Caco-2 (cell line): Measurements from ENCODE around the gene FEM1C. TPM values are rescaled to one million over a fixed set of nuclear protein-coding genes. Genes with fewer than 3 reads are reported as not detected.

ENCODE experiments used
- BruUV-seq: library from RNA; stranded (reverse); fragments of 400-500 nt; replicated peaks from 2 replicates; lab custom pipeline; 2021; lab: Mats Ljungman, UMichigan
- CTCF ChIA-PET: fragments of 300-600 bp; sonication (Branson Sonifier 250); formaldehyde crosslinking; loops from one replicate; lab custom pipeline; 2022; ENCODE audit warnings: antibody characterized with exemption; lab: Charles Lee
- POLR2A ChIA-PET: fragments of 300-600 bp; sonication (Branson Sonifier 250); formaldehyde crosslinking; loops from one replicate; lab custom pipeline; 2022; ENCODE audit warnings: antibody characterized with exemption; lab: Charles Lee
- DNase-seq, 2 experiments: peaks; one replicate each; pipeline versions ENCODE4 v3.0.0 to v3.0.0-alpha.2; 2020 to 2022
- H3K27me3 ChIP-seq: replicated peaks from 2 replicates; pipeline ENCODE4 v1.6.0; 2011; ENCODE audit warnings: low read length; ENCODE audit not compliant: control insufficient read depth, insufficient read depth
- H3K36me3 ChIP-seq: 2 replicates; pipeline ENCODE4 v1.5.1; 2011; ENCODE audit warnings: low read length; ENCODE audit not compliant: control insufficient read depth, insufficient read depth
- H3K4me1 ChIP-seq: fragments of 250-450 bp; sonication (Bioruptor Pico); 2 replicates; pipeline ENCODE4 v1.5.1; 2020; ENCODE audit warnings: mild to moderate bottlenecking
- H3K4me3 ChIP-seq: 2 replicates; pipeline ENCODE4 v1.5.1; 2011; ENCODE audit warnings: low read depth, mild to moderate bottlenecking, control low read depth, low read length
- H3K9me3 ChIP-seq: fragments of 250-450 bp; sonication (Bioruptor Pico); 2 replicates; pipeline ENCODE4 v1.5.1; 2020; ENCODE audit warnings: mild to moderate bottlenecking, moderate library complexity
- H3K27ac Mint-ChIP-seq: one replicate; pipeline ENCODE4 v1.8.0; 2022; ENCODE audit warnings: mixed read lengths; ENCODE audit not compliant: unreplicated experiment
- H3K27me3 Mint-ChIP-seq: one replicate; pipeline ENCODE4 v1.8.0; 2022; ENCODE audit warnings: mixed read lengths; ENCODE audit not compliant: insufficient read depth, unreplicated experiment
- H3K36me3 Mint-ChIP-seq: one replicate; pipeline ENCODE4 v1.8.0; 2022; ENCODE audit warnings: mild to moderate bottlenecking, mixed read lengths; ENCODE audit not compliant: insufficient read depth, unreplicated experiment
- H3K4me1 Mint-ChIP-seq: one replicate; pipeline ENCODE4 v1.8.0; 2022; ENCODE audit warnings: low read depth, mixed read lengths; ENCODE audit not compliant: unreplicated experiment
- H3K4me3 Mint-ChIP-seq: one replicate; pipeline ENCODE4 v1.8.0; 2022; ENCODE audit warnings: mild to moderate bottlenecking, moderate library complexity, mixed read lengths; ENCODE audit not compliant: unreplicated experiment
- H3K9me3 Mint-ChIP-seq: one replicate; pipeline ENCODE4 v1.8.0; 2022; ENCODE audit warnings: mixed read lengths; ENCODE audit not compliant: unreplicated experiment
- CTCF ChIP-seq, 2 experiments: fragments of 200-600 bp in 1 of 2; IDR thresholded peaks; 1 replicate in 1 of 2; 2 replicates in 1 of 2; pipeline versions ENCODE4 v1.5.1 to v1.8.0; 2011 to 2022; ENCODE audit warnings: antibody characterized with exemption in 1 of 2, control low read depth in 1 of 2, inconsistent platforms in 1 of 2, low read depth in 1 of 2, low read length in 1 of 2, mild to moderate bottlenecking in 1 of 2, moderate library complexity in 1 of 2; ENCODE audit not compliant: insufficient read depth in 1 of 2, severe bottlenecking in 1 of 2, unreplicated experiment in 1 of 2
- intact Hi-C: fragments of 100-400 bp; cut with micrococcal nuclease; formaldehyde crosslinking; loops from one replicate; pipeline ENCODE4 v1.10.0; 2022; ENCODE audit not compliant: unreplicated experiment
- total RNA-seq: library from RNA; stranded (reverse); gene quantifications from 2 replicates; pipeline ENCODE4 v1.2.3, GENCODE V29; 2022

Gene FEM1C
- total RNA-seq, 1 experiment from 2014 or later = 11.8 TPM

DNA sequence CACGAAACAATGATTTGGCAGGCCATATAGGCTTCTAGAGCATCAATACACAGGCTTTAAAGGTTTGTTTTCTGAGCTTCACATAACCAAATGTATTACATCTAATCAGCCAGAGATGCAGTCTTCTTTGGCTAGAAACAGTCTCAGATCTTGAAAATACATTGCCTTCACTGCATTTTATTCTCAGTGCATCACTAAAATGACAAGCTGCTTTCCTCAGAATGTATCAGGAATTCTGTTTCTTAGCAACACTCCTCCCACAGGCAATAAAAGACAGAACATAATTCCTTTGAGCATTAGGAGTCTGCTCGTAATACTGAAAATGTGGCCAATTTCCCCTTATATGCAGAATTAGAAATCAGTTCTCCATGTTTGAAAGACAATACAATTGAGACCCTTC, 36.9 kb downstream of the FEM1C start:
- Histone ChIP-seq H3K4me3 (no peak overlapping the region), H3K36me3 (no peaks in the 10 kb centered on the region), H3K9me3 (no peaks in the 10 kb centered on the region), H3K4me1 (no peaks in the 10 kb centered on the region), H3K27me3 (no peaks in the 10 kb centered on the region)
- DNase-seq = no peak
- BruUV-seq = no TSS peak
- no peaks in the 10 kb centered on the region for H3K4me1 Mint-ChIP-seq
- intact Hi-C loops = no loop called here
- H3K36me3 Mint-ChIP-seq = no peaks in the 10 kb centered on the region
- H3K9me3 Mint-ChIP-seq = peaks cover 17% of the 10 kb centered on the region
- TF ChIP-seq CTCF (IDR thresholded peaks at IDR 0.05; ENCODE audit: insufficient read depth in 1 of 2, low read depth in 1 of 2, low read length in 1 of 2, severe bottlenecking in 1 of 2, unreplicated experiment in 1 of 2) = no peak
- no peak overlapping the region for H3K4me3 Mint-ChIP-seq
- CTCF ChIA-PET = no interaction called here
- no peak overlapping the region for H3K27ac Mint-ChIP-seq
- peaks cover 4% of the 10 kb centered on the region for H3K27me3 Mint-ChIP-seq
- POLR2A ChIA-PET = no interaction called here

DNA sequence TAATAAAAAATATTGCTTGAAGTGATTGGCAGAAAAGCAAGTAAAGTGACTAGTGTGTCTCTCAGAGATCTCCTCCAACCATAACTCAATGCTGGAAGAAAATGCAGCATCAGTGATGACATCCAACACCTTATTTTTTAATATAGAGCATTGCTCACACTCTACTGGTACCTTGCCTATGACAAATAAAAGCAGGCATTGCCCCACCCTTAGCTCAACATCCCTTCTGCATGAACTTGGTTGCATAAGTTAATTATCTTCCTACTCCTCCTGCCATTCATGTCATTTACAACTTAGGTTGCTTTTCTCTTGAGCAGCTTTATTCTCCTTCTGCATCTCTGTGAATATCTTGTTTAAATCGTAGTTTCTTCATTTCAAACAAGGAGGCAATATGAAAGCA, 41.2 kb downstream of the FEM1C start:
- Histone ChIP-seq H3K27me3 (no peaks in the 10 kb centered on the region), H3K4me3 (no peak overlapping the region), H3K9me3 (no peaks in the 10 kb centered on the region), H3K4me1 (no peaks in the 10 kb centered on the region), H3K36me3 (no peaks in the 10 kb centered on the region)
- no peak for TF ChIP-seq CTCF (IDR thresholded peaks at IDR 0.05; ENCODE audit: insufficient read depth in 1 of 2, low read depth in 1 of 2, low read length in 1 of 2, severe bottlenecking in 1 of 2, unreplicated experiment in 1 of 2)
- no peaks in the 10 kb centered on the region for H3K9me3 Mint-ChIP-seq
- H3K36me3 Mint-ChIP-seq = no peaks in the 10 kb centered on the region
- peaks cover 5% of the 10 kb centered on the region for H3K27me3 Mint-ChIP-seq
- no peaks in the 10 kb centered on the region for H3K4me1 Mint-ChIP-seq
- DNase-seq = no peak
- no peak overlapping the region for H3K4me3 Mint-ChIP-seq
- ChIA-PET CTCF (no interaction called here), POLR2A (interaction anchor here (0.6 kb wide), 1 partner anchor 30 kb away, joined by 3 read pairs; no protein-coding TSS in a partner anchor)
- no TSS peak for BruUV-seq
- intact Hi-C loops = no loop called here
- H3K27ac Mint-ChIP-seq = no peak overlapping the region

GRCh38 chr5:115501464-115502210, 42.9 kb downstream of the FEM1C start:
- H3K36me3 Mint-ChIP-seq = no peaks in the 10 kb centered on the region
- POLR2A ChIA-PET = no interaction called here
- DNase-seq = no peak
- CTCF ChIA-PET = no interaction called here
- H3K9me3 ChIP-seq = no peaks in the 10 kb centered on the region
- no peaks in the 10 kb centered on the region for H3K4me1 ChIP-seq
- no peak overlapping the region for H3K4me3 ChIP-seq
- H3K36me3 ChIP-seq = no peaks in the 10 kb centered on the region
- no peak overlapping the region for H3K4me3 Mint-ChIP-seq
- H3K4me1 Mint-ChIP-seq = no peaks in the 10 kb centered on the region
- TF ChIP-seq CTCF (IDR thresholded peaks at IDR 0.05; ENCODE audit: insufficient read depth in 1 of 2, low read depth in 1 of 2, low read length in 1 of 2, severe bottlenecking in 1 of 2, unreplicated experiment in 1 of 2) = no peak
- no peaks in the 10 kb centered on the region for H3K27me3 ChIP-seq
- H3K27ac Mint-ChIP-seq = no peak overlapping the region
- no TSS peak for BruUV-seq
- H3K9me3 Mint-ChIP-seq = no peaks in the 10 kb centered on the region
- intact Hi-C loops = no loop called here
- H3K27me3 Mint-ChIP-seq = peaks cover 12% of the 10 kb centered on the region
